Liver (tissue), 3 donors: ENCODE measurements around the gene PBX4.

Experiments used
- EGR1 ChIP-seq, 2 donors: IDR thresholded peaks; 2 replicates each; pipeline ENCODE4 v1.6.1; 2016 to 2018; ENCODE audit warnings: antibody characterized with exemption in 2 of 2, low read depth in 2 of 2
- FOXA1 ChIP-seq: IDR thresholded peaks from 2 replicates; pipeline ENCODE4 v1.6.1; 2016; ENCODE audit warnings: antibody characterized with exemption
- JUND ChIP-seq, 2 donors: IDR thresholded peaks; 2 replicates each; pipeline ENCODE4 v1.6.1; 2016; ENCODE audit warnings: antibody characterized with exemption in 2 of 2
- RAD21 ChIP-seq, 2 donors: IDR thresholded peaks; 2 replicates each; pipeline ENCODE4 v1.6.1; 2016; ENCODE audit warnings: antibody characterized with exemption in 2 of 2, mild to moderate bottlenecking in 2 of 2
- RXRA ChIP-seq, 2 donors: IDR thresholded peaks; 2 replicates each; pipeline ENCODE4 v1.6.1; 2017 to 2018; ENCODE audit warnings: antibody characterized with exemption in 2 of 2, mild to moderate bottlenecking in 1 of 2
- SP1 ChIP-seq: IDR thresholded peaks from 2 replicates; pipeline ENCODE4 v1.6.1; 2018; ENCODE audit warnings: antibody characterized with exemption, mild to moderate bottlenecking
- TAF1 ChIP-seq: conservative IDR thresholded peaks from 2 replicates; pipeline ENCODE4 v1.6.1; 2016; ENCODE audit warnings: antibody characterized with exemption, mild to moderate bottlenecking
- YY1 ChIP-seq: IDR thresholded peaks from 2 replicates; pipeline ENCODE4 v1.6.1; 2016; ENCODE audit warnings: antibody characterized with exemption, mild to moderate bottlenecking
- TF ChIP-seq, protein P1 (sequence below): fragments of 150-350 bp; IDR thresholded peaks from 2 replicates; pipeline ENCODE4 v1.5.1; 2017; ENCODE audit warnings: improper control_type of control experiment, low read depth, low read length; ENCODE audit not compliant: missing input control
- TF ChIP-seq, protein P2 (sequence below): IDR thresholded peaks from 2 replicates; pipeline ENCODE4 v1.6.1; 2016; ENCODE audit warnings: antibody characterized with exemption
- TF ChIP-seq, protein P3 (sequence below): IDR thresholded peaks from 2 replicates; pipeline ENCODE4 v1.6.1; 2016; ENCODE audit warnings: antibody characterized with exemption
- TF ChIP-seq, protein P4 (sequence below): IDR thresholded peaks from 2 replicates; pipeline ENCODE4 v1.6.1; 2016; ENCODE audit warnings: antibody characterized with exemption, mild to moderate bottlenecking
- donor health status: healthy.
- donor health status: healthy.

DNA sequence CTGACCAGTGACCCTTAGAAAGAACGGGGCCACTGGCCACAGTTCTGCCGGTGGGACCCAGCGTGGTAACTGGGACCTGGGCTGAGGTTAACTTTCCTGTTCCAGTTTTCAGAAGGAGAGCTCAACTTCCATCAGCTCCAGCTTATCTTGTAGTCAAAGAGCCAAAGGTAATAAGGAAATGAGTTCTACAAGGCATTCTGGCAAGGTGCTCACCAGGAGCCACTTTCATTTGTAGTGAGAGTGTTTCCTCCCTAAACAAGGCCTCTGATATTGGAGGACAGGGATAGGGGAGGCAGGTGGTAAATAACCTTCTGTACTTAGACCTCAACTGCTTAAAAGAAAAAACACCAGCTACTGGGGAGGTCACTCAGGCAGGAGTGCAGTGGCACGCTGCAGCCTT, 38.1 kb downstream of the PBX4 start:
- TF ChIP-seq, protein P1, sequence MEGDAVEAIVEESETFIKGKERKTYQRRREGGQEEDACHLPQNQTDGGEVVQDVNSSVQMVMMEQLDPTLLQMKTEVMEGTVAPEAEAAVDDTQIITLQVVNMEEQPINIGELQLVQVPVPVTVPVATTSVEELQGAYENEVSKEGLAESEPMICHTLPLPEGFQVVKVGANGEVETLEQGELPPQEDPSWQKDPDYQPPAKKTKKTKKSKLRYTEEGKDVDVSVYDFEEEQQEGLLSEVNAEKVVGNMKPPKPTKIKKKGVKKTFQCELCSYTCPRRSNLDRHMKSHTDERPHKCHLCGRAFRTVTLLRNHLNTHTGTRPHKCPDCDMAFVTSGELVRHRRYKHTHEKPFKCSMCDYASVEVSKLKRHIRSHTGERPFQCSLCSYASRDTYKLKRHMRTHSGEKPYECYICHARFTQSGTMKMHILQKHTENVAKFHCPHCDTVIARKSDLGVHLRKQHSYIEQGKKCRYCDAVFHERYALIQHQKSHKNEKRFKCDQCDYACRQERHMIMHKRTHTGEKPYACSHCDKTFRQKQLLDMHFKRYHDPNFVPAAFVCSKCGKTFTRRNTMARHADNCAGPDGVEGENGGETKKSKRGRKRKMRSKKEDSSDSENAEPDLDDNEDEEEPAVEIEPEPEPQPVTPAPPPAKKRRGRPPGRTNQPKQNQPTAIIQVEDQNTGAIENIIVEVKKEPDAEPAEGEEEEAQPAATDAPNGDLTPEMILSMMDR = no peak
- no peak for TF ChIP-seq EGR1 (IDR thresholded peaks at IDR 0.05; ENCODE audit: low read depth in 2 of 2)
- TF ChIP-seq, protein P2, sequence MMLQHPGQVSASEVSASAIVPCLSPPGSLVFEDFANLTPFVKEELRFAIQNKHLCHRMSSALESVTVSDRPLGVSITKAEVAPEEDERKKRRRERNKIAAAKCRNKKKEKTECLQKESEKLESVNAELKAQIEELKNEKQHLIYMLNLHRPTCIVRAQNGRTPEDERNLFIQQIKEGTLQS = no peak
- TF ChIP-seq JUND (IDR thresholded peaks at IDR 0.05) = no peak
- TF ChIP-seq, protein P3, sequence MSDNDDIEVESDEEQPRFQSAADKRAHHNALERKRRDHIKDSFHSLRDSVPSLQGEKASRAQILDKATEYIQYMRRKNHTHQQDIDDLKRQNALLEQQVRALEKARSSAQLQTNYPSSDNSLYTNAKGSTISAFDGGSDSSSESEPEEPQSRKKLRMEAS = no peak
- no peak for TF ChIP-seq FOXA1
- no peak for TF ChIP-seq SP1
- TF ChIP-seq, protein P4, sequence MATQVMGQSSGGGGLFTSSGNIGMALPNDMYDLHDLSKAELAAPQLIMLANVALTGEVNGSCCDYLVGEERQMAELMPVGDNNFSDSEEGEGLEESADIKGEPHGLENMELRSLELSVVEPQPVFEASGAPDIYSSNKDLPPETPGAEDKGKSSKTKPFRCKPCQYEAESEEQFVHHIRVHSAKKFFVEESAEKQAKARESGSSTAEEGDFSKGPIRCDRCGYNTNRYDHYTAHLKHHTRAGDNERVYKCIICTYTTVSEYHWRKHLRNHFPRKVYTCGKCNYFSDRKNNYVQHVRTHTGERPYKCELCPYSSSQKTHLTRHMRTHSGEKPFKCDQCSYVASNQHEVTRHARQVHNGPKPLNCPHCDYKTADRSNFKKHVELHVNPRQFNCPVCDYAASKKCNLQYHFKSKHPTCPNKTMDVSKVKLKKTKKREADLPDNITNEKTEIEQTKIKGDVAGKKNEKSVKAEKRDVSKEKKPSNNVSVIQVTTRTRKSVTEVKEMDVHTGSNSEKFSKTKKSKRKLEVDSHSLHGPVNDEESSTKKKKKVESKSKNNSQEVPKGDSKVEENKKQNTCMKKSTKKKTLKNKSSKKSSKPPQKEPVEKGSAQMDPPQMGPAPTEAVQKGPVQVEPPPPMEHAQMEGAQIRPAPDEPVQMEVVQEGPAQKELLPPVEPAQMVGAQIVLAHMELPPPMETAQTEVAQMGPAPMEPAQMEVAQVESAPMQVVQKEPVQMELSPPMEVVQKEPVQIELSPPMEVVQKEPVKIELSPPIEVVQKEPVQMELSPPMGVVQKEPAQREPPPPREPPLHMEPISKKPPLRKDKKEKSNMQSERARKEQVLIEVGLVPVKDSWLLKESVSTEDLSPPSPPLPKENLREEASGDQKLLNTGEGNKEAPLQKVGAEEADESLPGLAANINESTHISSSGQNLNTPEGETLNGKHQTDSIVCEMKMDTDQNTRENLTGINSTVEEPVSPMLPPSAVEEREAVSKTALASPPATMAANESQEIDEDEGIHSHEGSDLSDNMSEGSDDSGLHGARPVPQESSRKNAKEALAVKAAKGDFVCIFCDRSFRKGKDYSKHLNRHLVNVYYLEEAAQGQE = no peak
- no peak for TF ChIP-seq TAF1
- no peak for TF ChIP-seq YY1
- no peak for TF ChIP-seq RXRA (IDR thresholded peaks at IDR 0.05)
- no peak for TF ChIP-seq RAD21 (IDR thresholded peaks at IDR 0.05)
